Testis (tissue), 3 donors: ENCODE results near the gene BUD13. TPM values are rescaled to one million over a fixed set of nuclear protein-coding genes. Genes with fewer than 3 reads are reported as not detected.

ENCODE experiments used
- DNase-seq: peaks from one replicate; pipeline ENCODE4 v3.0.0-alpha.2; 2019
- H3K27ac ChIP-seq, 2 donors: fragments of 200-600 bp; sonication (generic); one replicate each; pipeline ENCODE4 v1.5.1; 2019
- H3K27me3 ChIP-seq: fragments of 200-600 bp; sonication (generic); one replicate; pipeline ENCODE4 v1.5.1; 2019
- H3K36me3 ChIP-seq: fragments of 200-600 bp; sonication (generic); one replicate; pipeline ENCODE4 v1.5.1; 2017; ENCODE audit warnings: low read depth; ENCODE audit errors: missing control alignments
- H3K4me1 ChIP-seq: fragments of 200-600 bp; sonication (generic); one replicate; pipeline ENCODE4 v1.5.1; 2019
- H3K4me3 ChIP-seq, 2 donors: fragments of 200-600 bp; sonication (generic); one replicate each; pipeline ENCODE4 v1.5.1; 2017 to 2019
- H3K9me3 ChIP-seq: fragments of 200-600 bp; sonication (generic); one replicate; pipeline ENCODE4 v1.5.1; 2017
- CTCF ChIP-seq, 3 experiments: fragments of 450-650 bp in 2 of 3; fragments of 200-600 bp in 1 of 3; sonication (generic) in 1 of 3; IDR thresholded peaks; one replicate each; pipeline ENCODE4 v1.5.1; 2016 to 2019; ENCODE audit warnings: antibody characterized with exemption in 3 of 3, mild to moderate bottlenecking in 2 of 3, moderate library complexity in 1 of 3
- POLR2A ChIP-seq: fragments of 450-650 bp; IDR thresholded peaks from one replicate; pipeline ENCODE4 v1.6.1; 2017; ENCODE audit warnings: antibody characterized with exemption, mild to moderate bottlenecking, moderate library complexity
- WGBS, 2 donors: methylation state at CpG; one replicate each; pipeline ENCODE4 v1.1.5; 2018; 5-methylcytosine and 5-hydroxymethylcytosine counted together
- intact Hi-C: fragments of 100-400 bp; cut with DNase I; formaldehyde crosslinking; loops from one replicate; pipeline ENCODE4 v1.15.1; 2023; ENCODE audit warnings: low total_unique reads
- polyA plus RNA-seq: library from polyadenylated mRNA; stranded (reverse); fragments of 350-450 nt; fragmentation: Illumina TruSeq; extraction: RNeasy Lipid Tissue Mini Kit (QIAGEN cat#74804); gene quantifications from one replicate; pipeline ENCODE4 v1.2.3, GENCODE V29; 2014; ENCODE audit warnings: low read depth, low replicate concordance; ENCODE audit not compliant: insufficient read depth
- total RNA-seq, 2 donors: library from RNA; depleted of rRNA; stranded (reverse); fragments of >200 nt; gene quantifications; one replicate each; pipeline ENCODE4 v1.2.3, GENCODE V29; 2016

Gene BUD13
- total and polyA plus RNA-seq, 3 donors from 2014 or later = 25.9 to 47.2 (median 32.0) TPM

- no peaks in the 10 kb centered on the region for H3K9me3 ChIP-seq
- H3K27ac ChIP-seq = no peak overlapping the region
- H3K4me1 ChIP-seq = no peaks in the 10 kb centered on the region
- intact Hi-C loops = no loop called here
- WGBS, 2 donors = 83 to 91% methylated on average over 5 of the region's 5 CpGs
- H3K4me3 ChIP-seq = no peak overlapping the region
- TF ChIP-seq CTCF (IDR thresholded peaks at IDR 0.05) = no peak
- no peaks in the 10 kb centered on the region for H3K36me3 ChIP-seq
- DNase-seq = no peak
- H3K27me3 ChIP-seq = no peaks in the 10 kb centered on the region
Observed at GRCh38 chr11:116798368-116798767, 25.6 kb upstream of the BUD13 start.

DNA sequence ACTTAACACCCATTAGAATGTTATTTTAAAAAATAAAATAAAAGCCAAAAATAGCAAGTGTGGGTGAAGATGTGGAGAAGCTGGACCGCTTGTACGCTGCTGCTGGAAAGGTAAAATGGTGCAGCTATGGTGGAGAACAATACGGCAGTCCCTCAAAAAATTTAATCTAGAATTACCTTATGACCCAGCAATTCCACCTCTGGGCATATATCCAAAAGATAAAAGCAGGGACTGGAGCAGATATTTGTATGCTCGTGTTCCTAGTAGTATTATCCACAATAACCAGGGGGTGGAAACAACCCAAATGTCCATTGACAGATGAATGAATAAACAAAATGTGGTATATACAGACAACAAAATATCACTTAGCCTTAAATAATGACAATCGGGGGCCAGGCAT lies 25.0 kb upstream of the BUD13 start:
- Histone ChIP-seq H3K4me1 (no peaks in the 10 kb centered on the region), H3K4me3 (no peak overlapping the region), H3K36me3 (no peaks in the 10 kb centered on the region), H3K27me3 (no peaks in the 10 kb centered on the region), H3K9me3 (no peaks in the 10 kb centered on the region), H3K27ac (no peak overlapping the region)
- DNase-seq = no peak
- 68 to 79% methylated on average over 5 of the region's 5 CpGs for WGBS, 2 donors
- no peak for TF ChIP-seq POLR2A
- TF ChIP-seq CTCF (IDR thresholded peaks at IDR 0.05) = no peak
- intact Hi-C loops = no loop called here

DNA sequence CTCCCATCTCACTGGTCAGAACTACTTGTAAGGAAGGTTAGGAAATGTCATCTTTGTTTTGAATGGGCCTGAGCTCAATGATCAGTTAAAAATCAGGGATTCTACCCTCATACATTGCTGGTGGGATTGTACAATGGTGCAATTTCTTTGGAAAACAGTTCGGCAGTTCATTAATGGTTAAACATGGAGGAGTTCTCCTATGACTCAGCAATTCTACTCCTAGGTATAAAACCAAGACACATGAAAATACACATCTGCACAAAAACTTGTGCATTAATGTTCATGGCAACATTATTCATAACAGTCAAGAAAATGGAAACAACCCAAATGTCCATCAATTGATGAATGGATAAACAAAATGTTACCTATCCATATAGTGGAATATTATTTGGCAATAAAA lies 23.8 kb upstream of the BUD13 start:
- Histone ChIP-seq H3K4me3 (no peak overlapping the region), H3K4me1 (peaks cover 1% of the 10 kb centered on the region), H3K27ac (no peak overlapping the region), H3K36me3 (no peaks in the 10 kb centered on the region), H3K9me3 (no peaks in the 10 kb centered on the region), H3K27me3 (no peaks in the 10 kb centered on the region)
- WGBS, 2 donors = 85 to 88% methylated on average over 1 of the region's 1 CpG
- no peak for DNase-seq
- intact Hi-C loops = no loop called here
- TF ChIP-seq POLR2A (no peak), CTCF (IDR thresholded peaks at IDR 0.05) (no peak)

- Histone ChIP-seq H3K27ac (no peak overlapping the region), H3K27me3 (no peaks in the 10 kb centered on the region), H3K36me3 (no peaks in the 10 kb centered on the region), H3K4me1 (peaks cover 7% of the 10 kb centered on the region), H3K4me3 (no peak overlapping the region), H3K9me3 (no peaks in the 10 kb centered on the region)
- TF ChIP-seq CTCF (IDR thresholded peaks at IDR 0.05) (no peak), POLR2A (no peak)
- intact Hi-C loops = loop anchor here (5.0 kb wide), 1 partner anchor 312 kb away; no protein-coding TSS in a partner anchor
- 70 to 84% methylated on average over 2 of the region's 2 CpGs for WGBS, 2 donors
- DNase-seq = no peak
Observed at GRCh38 chr11:116794851-116795250, 22.1 kb upstream of the BUD13 start.

DNA sequence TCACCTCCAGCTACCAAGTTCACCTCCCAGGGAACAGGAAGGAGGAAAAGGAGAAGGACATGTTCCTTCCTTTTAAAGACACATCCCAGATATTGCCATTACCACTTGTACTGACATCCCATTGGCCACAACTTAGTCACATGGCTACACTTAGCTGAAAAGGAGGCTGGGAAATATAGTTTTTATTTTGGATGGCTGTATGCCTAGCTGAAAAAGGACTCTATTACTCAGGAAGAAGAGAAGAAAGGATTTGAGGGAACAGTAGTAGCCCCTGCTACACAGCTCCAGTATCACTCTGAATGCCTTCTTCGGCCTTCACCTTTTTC lies 20.9 kb upstream of the BUD13 start:
- no peaks in the 10 kb centered on the region for H3K36me3 ChIP-seq
- no peak overlapping the region for H3K27ac ChIP-seq
- H3K27me3 ChIP-seq = no peaks in the 10 kb centered on the region
- no peaks in the 10 kb centered on the region for H3K9me3 ChIP-seq
- H3K4me3 ChIP-seq = no peak overlapping the region
- H3K4me1 ChIP-seq = peaks cover 7% of the 10 kb centered on the region
- intact Hi-C loops = loop anchor here (5.0 kb wide), 1 partner anchor 314 kb away; no protein-coding TSS in a partner anchor
- no peak for DNase-seq
- WGBS, 2 donors = 94 to 97% methylated on average over 1 of the region's 1 CpG
- TF ChIP-seq POLR2A (no peak), CTCF (IDR thresholded peaks at IDR 0.05) (no peak)
